M059J (cell line): ENCODE data around the gene RCSD1. TPM values are rescaled to one million over a fixed set of nuclear protein-coding genes. Genes with fewer than 3 reads are reported as not detected.

Experiments
- DNase-seq: peaks from one replicate; pipeline ENCODE4 v3.0.0-alpha.2; 2012; ENCODE audit warnings: low read depth
- total RNA-seq: library from RNA; depleted of rRNA; stranded (reverse); fragments of >200 nt; shearing (Covaris generic); gene quantifications from 2 replicates; pipeline ENCODE4 v1.2.3, GENCODE V29; 2014

The RCSD1 gene
- total RNA-seq, 1 experiment from 2014 or later = 0.81 TPM

DNA sequence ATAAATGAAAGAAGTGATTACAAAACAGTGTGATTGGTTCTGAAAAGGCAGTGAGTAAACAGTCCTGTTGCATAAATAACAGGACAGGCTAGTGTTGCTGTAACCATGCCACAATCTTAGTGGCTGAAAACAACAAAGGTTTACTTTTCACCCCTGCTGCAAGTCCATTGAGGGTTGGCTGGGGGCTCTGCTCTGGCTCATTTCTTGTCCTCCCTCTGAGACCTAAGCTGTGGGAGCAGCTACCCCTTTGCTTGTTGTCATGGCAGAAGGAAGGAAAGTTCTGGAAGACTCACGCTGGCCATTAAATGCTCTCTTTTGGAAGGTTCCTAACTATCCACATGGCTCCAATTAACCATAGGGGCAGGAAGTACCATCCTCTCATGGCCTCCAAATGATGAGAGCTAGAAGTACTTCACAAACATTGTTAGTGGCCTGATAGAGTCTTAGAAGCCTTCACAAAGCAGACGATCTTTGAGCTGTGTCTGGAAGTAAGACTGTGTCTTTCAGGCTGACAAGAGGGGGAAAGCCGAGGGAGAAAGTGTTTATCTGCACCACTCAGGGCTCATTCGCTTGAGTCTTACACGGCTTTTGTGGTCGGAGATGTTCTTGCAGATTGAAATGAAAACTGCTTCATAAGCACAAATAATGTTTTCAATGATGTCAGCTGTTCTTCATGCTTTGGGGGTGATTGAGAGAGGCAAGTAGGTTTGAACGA lies 11.9 kb downstream of the RCSD1 start:
- DNase-seq = no peak

DNA sequence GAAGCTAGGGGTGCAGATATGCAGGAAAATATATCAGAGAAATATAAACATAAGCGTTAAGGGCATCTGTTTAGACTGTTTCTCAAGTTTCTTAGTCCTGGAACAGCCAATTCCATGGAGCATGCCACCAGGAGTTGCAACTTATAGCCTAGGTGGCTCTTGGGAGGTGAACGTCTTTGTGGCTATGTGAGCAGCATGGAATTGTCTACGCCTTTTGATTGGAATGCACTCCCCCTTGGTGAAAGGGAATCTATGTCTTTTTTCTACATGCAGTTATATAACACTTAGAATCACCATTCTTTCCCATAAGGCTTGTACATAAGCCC lies 12.4 kb downstream of the RCSD1 start:
- DNase-seq = no peak

DNA sequence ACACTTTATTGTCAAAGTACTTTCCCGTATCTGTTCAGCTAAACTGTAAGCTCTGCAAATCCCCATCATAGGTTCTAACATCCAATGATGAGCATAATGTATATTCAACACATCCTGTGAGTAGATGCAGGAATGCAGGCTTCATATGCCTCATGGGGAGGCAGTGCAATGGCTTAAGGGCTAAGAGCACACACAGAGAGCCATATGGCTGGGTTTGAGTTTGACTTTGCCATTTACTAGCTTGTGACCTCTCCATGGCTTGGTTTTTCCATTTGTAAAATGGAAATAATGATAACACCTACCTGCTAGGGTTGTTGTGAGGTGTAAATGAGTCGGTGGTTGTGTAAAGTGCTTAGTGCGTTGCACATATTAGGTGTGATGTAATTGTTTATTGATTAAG lies 13.4 kb downstream of the RCSD1 start:
- DNase-seq = no peak

DNA sequence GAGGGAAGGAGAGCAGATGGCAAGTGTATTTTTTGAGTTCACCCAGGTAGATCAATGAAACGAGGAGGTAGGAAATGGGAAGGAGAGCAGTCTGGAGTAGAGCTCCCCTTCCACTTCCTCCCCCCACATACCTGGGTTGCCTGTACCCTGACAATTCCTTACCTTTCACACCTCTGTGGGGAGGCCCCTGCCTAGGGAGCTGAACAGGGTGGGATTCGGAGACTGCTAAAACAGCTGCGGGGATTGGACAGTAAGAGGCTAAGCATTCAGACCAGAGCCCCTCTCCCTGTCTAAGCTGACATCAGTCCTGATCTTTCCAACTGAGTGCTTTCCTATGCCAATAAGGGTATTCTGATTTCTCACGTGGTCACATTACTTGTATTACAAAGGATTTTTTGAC lies 14.5 kb downstream of the RCSD1 start:
- DNase-seq = no peak

DNA sequence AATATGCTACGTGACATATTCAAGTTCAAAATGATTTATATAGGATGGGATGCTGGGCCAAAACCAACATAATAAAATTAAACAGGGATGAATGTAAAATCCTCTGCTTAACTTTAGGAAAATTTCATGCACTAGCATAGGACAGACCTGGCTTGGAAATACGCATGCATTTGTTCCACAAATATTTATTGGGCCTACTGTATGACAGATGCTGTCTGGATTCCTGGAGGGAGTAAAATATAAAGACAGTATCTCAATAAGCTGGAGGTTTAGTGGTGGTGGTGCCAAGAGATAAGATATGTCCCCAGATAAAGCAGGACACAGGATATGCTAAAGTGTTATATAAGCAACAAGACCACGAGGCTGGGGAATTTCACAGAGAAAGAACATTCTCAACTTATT lies 15.1 kb downstream of the RCSD1 start:
- DNase-seq = no peak

DNA sequence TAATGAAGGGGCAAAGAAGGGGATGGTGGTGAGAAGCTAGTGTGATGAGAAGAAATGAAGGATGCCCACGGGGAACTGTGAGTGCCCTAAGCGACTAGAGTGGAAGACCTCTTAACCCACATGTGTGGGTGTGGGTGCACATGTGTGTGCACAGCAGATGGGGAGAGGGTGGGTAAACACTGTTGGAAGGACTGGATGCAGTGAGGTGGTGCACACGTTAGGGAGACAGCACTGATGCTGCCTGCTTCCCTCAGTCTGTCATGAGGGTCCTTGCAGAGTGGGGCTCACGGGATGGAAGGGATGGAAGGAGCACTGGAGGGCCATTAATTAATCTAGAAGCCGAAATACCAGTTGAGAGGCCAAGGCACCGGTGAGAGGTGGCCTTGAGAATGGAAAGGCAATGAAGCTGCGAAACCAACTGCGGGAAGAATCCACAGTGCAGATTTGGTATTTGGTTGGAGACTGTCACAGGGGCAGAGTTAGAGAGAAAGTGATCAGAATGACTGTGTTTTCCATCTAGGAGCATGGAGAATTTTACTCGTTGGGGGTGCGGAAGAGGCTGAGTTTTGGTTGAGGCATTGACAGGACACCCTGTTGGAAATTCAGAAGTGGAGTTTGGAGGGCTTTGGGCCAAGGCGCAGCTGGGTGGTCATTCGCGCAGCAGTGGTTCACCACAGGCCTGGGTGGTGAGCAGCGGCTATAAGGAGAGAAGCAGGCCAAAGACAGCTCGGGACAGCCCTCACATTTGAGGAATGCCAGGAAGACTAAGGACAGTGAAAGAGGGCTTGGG lies 15.8 kb downstream of the RCSD1 start:
- no peak for DNase-seq

DNA sequence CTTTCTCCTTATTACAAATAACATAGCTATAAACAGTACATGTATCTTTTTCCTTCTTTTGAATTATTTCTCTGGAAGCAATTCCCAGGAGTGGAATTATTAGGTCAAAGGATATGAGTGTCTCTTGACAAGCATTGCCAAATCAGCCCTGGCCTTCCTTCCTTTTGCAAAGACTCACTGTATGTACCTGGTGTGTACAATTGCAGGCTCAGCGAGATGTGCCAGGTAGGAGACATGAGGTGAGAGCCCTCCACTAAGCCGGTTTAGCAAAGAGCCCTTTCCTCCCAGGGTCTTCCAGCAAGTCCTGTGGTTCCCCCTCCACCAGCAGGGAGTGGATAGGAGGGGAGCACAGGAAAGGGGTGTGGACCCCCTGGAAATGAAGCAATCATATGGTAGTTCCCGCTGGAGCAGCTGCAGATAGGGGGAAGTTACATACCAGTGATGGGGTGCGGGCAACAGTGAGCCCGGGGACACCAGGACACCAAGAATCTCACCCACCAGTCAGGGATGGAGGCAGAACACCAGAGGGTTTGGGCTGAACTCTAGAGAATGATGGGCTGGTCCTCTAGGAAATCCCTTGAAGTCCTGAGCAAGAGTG lies 18.3 kb downstream of the RCSD1 start:
- no peak for DNase-seq

DNA sequence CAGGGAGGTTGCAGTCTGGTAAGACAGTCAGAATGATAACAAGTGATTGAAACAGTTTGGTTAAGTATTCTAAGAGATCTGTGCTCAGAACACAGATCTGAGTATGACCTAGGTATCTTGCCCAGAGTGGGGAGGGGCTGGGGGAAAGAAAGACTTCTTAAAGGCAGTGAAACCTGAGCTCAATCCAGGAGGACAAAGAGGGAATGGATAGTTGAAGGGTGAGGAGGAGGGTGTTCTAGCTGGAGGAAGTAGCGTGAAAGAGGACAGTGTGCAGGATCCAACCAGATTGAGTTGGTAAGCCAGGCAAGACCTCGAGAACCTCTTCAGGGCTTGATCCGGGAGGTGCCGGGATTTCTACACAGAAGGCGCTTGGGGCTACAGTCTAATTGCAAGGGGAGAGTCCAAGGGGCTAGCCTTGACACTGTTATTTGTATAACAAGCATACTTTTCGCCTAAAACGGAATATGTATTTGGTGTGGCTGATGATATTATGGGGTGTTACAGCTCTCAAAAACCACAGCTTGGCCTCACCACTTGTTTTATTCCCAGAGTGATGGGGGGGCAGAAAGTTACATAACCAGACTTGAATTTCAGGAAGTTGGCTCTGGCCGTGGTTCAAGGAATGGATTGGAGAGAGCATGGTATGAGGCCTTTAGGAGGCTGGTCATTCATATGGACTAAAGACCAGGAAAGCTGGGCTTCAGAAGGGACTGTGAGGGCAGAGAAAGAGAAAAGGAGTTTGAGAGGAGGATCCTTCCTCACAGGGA lies 19.1 kb downstream of the RCSD1 start:
- DNase-seq = no peak

DNA sequence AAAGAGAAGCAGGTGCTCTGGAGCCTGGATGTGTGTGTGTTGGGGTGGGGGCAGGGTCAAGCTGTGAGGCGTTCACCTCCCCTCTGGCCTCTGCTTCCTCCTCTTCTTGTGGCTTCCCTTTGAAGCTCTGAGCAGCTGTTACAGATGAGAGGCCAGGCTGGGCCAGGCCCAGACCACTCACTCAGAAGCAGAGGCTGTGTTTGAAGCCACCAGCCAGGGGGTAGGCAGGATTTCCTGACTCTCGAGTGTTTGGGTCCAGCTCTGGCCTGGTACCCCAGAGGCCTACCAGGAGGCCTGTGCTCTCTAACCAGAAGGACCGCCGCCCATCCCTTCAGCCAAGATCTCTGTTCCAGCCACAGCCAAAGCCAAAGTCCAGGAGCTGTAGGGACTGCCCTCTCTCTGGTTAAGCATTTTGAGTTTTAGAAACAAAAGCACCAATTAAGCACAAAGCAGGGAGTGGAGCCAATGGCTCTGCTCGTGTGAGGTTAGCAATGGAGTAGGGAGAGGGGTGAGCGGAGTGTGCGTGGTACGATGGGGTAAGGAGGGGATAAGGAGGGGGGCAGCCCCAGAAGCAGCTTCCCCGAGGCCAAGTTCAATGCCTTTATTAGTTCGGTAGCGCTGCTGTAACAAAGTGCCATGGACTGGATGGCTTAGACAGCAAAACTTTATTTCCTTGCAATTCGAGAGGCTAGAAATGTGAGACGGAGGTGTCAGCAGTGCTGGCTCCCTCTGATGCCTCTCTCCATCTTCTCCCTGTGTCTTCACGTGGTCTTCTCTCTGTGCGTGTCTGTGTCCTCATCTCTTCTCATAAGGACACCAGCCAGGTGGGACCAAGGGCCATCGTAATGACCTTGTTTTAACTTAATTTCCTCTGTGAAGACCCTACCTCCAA lies 20.5 kb downstream of the RCSD1 start:
- DNase-seq = no peak

DNA sequence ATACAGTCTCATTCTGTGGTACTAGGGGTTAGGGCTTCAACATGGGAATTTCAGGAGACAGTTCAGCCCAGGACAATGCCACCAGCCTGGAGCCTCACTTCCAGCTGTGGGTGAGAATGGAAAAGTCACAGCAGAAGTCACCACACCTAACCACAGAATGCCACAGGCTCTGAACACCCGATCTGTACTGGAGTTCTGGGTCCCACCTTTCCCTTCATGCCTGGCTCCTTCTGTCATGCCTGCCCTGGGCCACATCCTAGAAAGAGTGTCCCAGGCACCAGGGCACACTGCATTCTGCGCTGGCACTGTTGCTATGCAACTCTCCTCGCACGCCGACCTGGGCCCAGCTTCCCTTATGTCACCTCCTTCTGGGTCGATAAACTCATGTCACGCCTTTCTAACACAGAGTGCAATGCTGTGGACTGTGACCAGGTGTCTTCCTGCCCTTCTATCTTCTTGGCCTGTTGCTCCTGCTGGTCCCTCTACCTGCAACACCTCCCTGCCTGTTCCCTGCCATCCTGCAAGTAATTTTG lies 21.2 kb downstream of the RCSD1 start:
- DNase-seq = no peak

DNA sequence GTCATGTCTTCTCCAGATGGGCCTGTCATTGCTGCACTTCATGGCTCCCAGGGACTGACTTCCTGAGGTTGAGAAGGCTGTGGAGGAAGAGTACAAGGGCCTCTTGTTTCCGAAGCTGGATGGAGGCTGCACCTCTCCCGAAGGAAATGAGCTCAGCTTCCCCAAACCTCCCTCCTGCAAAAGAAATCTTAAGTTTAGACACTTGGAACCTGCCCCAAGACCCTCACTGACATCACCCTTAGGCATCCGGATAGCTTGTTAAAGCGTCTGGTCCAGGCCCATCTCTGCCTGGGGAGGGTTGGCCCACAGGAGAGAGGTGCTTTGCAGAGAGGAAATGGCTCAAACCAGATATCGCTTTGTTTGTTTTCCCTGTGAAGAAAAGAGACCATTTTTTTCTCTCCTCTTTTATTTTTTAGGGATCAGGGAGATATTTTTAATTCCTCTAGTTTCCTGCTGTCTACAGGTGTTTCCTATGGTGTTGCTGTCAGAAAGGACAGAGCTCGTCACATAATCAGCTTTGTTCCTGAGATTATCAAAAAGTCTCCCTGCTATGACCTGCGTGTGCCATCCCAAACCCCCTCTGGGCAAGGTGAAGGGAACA lies 25.0 kb downstream of the RCSD1 start:
- DNase-seq = no peak

DNA sequence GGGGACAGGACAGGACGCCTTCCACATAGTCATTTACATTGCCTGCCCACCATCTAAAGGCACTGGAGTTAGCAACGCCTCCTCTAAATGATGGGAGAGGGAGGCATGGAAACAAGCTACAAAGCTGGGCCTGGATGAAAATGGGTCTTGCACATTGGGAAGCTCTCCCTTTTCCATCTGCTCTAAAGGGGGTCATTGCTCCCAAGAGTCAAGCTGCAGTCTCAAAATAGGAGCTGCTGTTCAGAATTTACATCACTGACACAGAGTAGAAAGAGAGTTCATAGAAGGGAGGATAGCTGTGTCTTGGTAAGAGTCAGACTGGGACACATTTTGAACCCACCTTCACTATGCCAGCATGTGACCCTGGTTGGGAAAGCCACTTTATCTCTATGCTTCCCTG lies 26.6 kb downstream of the RCSD1 start:
- no peak for DNase-seq

DNA sequence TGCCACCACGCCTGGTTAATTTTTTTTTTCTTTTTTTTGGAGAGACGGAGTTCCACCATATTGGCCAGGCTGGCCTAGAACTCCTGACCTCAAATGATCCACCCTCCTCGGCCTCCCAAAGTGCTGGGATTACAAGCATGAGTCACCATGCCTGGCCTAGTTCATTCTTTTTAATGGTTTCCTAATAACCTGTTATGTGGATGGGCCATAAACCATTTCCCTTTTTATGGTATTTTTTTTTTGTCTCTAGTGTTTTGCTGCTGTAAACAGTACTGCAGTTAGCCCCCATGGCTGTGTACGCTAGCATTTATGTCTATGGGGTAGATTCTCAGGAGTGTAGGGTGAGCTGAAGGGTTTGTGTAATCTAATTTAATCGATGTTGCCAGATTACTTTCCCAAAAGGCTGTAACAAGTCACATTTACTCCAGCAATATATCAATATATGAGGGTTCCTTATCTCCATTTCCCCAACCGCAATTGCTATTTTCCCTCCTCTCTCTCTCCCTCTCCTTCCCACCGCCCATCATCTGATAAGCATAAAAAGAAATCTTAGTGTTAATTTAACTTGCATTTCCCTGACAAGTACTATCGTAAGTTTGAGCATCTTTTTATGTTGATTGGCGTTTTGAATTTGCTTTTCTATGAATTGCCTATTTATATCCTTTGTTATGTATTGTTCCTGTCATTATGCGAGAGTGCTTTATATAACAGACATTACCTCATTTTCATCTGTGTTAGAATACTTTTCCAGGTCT lies 28.7 kb downstream of the RCSD1 start:
- peak; percentile 61 for DNase-seq

DNA sequence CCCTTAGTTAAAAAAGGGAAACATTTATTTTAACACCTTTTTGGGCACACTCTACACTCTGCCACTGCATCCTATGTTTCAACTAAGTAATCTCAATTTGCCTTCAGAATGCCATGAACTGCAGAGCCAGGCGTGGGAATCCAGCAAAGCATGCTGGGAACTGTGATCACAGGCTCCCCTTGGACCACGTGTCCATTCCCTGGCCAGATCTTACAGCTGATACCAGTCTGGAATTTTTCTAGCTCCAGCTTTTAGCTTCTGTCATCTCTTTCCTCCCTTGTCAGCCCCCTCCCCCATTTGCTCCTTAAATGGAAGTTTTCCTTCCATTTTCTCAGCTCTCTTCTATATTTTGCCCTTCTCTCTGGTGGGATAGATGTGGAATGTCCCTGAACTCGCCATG lies 29.4 kb downstream of the RCSD1 start:
- peak; percentile 54 for DNase-seq

DNA sequence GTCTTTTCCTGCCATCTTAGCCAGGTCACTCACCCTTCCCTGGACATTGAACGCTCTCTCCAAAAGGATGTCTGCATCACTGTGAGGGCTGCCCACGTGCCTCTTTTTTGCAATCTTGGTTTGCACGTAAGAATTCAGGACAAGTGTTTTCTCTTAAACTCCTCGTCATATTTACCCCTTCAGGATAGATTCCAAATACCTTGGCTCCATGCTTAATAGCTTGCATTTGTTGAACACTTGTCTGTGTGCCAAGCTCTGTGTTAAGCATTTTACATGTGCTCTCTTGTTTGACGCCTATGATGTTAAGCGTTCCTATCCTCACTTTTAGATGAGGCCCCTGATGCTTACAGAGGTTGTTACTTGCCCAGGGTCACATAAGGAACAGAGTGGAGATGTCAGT lies 29.8 kb downstream of the RCSD1 start:
- DNase-seq = no peak

DNA sequence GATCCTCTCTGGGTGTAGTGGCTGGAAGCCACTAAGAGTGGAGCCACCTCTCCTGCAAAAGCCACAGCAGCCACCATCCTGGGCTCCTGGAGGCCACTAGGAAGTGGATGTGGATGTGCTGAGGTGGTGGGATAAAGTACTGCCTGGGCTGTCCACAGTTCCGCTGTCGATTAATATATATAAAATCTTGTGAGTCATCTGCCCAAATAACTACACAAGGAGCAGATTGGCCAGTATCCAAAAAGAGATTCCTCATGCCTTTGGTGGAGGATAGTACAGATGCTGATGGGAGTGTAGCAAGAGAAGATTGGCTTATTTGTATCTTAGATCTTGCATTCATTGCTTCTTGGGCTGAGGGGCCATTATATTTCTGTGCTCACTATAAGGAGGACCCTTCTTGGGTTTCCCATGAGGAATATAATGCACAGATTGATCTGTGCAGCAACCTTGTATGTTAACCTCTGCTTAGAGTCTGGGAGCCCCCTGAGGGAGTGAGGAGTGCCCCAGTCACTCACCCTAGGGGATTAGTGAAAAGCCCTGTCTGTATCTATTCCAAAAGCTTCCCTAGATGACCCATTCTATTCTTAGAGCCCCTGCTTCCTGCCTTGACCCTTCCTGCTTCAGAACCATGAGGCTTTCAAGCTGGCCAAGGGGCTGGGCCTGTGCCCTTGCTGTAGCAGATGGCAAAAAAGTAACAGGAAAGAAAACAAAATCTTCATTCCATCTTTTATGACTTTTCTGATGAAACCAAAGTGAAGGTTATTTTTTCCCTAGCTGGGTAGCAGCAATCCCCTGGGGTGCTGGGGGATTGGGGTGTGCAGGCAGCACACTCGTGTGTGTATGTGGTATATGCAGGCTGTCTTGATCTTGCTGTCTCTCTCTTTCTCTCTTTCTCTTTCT lies 31.7 kb downstream of the RCSD1 start:
- peak; percentile 95 for DNase-seq

DNA sequence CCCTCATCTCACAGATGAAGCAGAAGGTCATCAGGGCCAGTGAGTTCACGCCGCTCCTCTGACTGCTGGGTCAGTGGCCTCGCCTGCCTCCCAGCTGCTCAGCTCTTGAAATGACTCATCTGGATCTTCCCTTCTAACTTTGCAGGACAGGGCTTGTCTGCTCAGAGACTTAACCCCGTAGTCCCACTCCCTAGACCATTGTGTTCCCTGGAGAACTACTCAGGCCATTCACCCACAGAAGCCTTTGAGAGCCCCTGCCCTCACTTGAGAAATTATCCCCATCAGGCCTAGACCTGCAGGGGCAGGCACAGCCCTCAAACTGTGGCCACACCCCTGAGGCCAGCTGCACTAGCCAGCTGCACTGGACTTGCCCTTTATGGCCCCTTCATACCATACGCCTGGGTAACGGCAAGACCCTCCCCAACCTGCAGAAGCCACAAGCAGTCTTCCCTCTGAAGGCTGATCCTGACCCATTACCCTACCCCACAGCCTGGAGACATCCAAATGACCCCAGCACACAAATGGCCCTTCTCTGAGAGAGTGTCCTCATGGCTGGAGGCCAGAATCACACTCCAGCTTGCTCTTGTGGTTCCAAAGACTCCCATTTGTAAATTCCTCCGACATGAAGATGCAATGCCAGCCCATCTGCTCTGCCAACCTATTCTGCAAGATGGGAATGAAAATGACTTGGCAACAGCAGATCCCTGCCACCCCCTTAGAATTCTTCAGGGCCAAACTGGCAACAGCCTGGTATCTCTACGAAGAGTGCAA lies 33.2 kb downstream of the RCSD1 start:
- peak; percentile 94 for DNase-seq

DNA sequence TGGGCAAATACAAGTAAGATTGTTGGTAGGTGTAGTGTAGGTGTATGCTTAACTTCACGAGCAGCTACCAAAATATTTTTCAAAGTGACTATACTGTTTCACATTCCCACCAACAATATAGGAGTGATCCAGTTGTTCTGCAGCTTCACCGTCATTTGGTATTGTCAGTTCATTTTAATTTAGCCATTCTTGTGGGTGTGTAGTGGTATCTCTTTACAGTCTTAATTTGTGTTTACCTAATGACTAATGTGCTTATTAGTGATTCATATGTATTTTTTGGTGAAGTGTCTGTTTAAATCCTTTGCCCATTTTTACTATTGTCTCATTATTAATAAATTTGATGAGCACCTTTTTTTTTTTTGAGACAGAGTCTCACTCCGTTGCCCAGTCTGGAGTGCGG lies 35.4 kb downstream of the RCSD1 start:
- DNase-seq = no peak
